Astrocyte (in vitro differentiated cells and primary cell): Measurements from ENCODE around the gene ZNF488.

ENCODE experiments used
- CTCF ChIP-seq: IDR thresholded peaks from 2 replicates; pipeline ENCODE4 v1.5.1; 2011; ENCODE audit warnings: low read depth, mild to moderate bottlenecking, inconsistent platforms, low read length, moderate library complexity; ENCODE audit not compliant: insufficient read depth
- EZH2 ChIP-seq: IDR thresholded peaks from 2 replicates; pipeline ENCODE4 v1.6.1; 2012; ENCODE audit warnings: mild to moderate bottlenecking, low read length, inconsistent platforms; ENCODE audit not compliant: insufficient read depth

GRCh38 chr10:47359626-47360418, 24.3 kb downstream of the ZNF488 start:
- TF ChIP-seq CTCF (no peak), EZH2 (no peak)
